Measurements from ENCODE around the gene PRPF39. TPM values are rescaled to one million over a fixed set of nuclear protein-coding genes. Genes with fewer than 3 reads are reported as not detected.
A peak's percentile ranks its signal among the peaks of the same experiment; 100 is the strongest.
"Not testable (repeated sequence)": the region's sequence is repeated elsewhere in the genome, so short reads cannot be mapped to it uniquely, and the experiment has no call there.

PRPF39 gene
- total RNA-seq, 4 donors from 2014 or later: 32.0 to 42.6 (median 34.0) TPM

DNA sequence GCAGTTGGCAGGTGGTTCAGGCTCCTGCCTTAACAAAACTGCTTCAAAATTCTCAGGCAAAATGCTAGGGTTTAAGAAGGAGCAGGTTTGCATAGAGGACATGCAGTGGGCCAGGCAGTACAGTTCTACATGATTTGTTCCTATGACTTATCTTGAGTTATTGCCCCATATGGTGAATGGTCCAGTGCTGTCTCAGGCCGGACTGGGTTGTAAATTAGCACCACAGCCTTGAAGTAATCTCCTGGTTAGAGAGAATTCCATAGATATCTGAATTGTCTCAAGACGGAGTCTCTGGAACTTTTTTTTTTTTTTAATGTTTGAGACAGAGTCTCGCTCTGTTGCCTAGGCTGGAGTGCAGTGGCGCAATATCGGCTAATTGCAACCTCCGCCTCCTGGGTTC, 11.8 kb upstream of the PRPF39 start:
- TF ChIP-seq, protein P1, sequence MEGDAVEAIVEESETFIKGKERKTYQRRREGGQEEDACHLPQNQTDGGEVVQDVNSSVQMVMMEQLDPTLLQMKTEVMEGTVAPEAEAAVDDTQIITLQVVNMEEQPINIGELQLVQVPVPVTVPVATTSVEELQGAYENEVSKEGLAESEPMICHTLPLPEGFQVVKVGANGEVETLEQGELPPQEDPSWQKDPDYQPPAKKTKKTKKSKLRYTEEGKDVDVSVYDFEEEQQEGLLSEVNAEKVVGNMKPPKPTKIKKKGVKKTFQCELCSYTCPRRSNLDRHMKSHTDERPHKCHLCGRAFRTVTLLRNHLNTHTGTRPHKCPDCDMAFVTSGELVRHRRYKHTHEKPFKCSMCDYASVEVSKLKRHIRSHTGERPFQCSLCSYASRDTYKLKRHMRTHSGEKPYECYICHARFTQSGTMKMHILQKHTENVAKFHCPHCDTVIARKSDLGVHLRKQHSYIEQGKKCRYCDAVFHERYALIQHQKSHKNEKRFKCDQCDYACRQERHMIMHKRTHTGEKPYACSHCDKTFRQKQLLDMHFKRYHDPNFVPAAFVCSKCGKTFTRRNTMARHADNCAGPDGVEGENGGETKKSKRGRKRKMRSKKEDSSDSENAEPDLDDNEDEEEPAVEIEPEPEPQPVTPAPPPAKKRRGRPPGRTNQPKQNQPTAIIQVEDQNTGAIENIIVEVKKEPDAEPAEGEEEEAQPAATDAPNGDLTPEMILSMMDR (IDR thresholded peaks at IDR 0.05): no peak
- TF ChIP-seq POLR2A (IDR thresholded peaks at IDR 0.05): no peak
- intact Hi-C loops (cut with DNase I; ENCODE audit: low total_unique reads): no loop called here
- no peak overlapping the region for H3K4me3 ChIP-seq (ENCODE audit: low read depth, poor library complexity, severe bottlenecking)
- WGBS, 2 donors: 95 to 98% methylated on average over 6 of the region's 6 CpGs
- DNase-seq (ENCODE audit: low spot score in 2 of 2): no peak

GRCh38 chr14:45073231-45073879, 10.6 kb upstream of the PRPF39 start:
- intact Hi-C loops (cut with DNase I; ENCODE audit: low total_unique reads): no loop called here
- TF ChIP-seq, protein P1 (IDR thresholded peaks at IDR 0.05): no peak
- no peak for TF ChIP-seq POLR2A (IDR thresholded peaks at IDR 0.05)
- no peak for DNase-seq (ENCODE audit: low spot score in 2 of 2)
- H3K4me3 ChIP-seq (ENCODE audit: low read depth, poor library complexity, severe bottlenecking): no peak overlapping the region
- WGBS, 2 donors: 89 to 93% methylated on average over 5 of the region's 5 CpGs

DNA sequence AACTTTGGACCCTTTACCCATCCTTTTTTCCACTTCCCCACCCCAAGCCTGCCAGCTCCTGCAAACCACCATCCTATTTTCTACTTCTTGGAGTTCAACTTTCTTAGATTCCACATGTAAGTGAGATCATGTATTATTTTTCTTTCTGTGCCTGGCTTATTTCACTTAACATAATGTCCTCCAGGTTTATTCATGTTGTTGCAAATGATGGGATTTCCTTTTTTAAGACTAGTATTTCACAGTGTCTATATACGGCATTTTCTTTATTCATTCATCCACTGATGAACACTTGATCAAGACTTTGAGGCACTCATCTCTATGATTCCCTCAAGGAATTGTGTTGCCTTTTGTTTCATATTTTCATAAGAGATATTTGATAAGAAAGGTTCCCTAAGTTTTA, 5.6 kb upstream of the PRPF39 start:
- WGBS, 2 donors: 79 to 88% methylated on average over 1 of the region's 1 CpG
- DNase-seq (ENCODE audit: low spot score in 2 of 2): no peak
- intact Hi-C loops (cut with DNase I; ENCODE audit: low total_unique reads): no loop called here
- H3K4me3 ChIP-seq (ENCODE audit: low read depth, poor library complexity, severe bottlenecking): no peak overlapping the region
- TF ChIP-seq, protein P1 (IDR thresholded peaks at IDR 0.05): no peak
- TF ChIP-seq POLR2A (IDR thresholded peaks at IDR 0.05): no peak

GRCh38 chr14:45080416-45080968, 3.4 kb upstream of the PRPF39 start:
- intact Hi-C loops (cut with DNase I; ENCODE audit: low total_unique reads); DNase-seq (ENCODE audit: low spot score in 2 of 2); H3K4me3 ChIP-seq (ENCODE audit: low read depth, poor library complexity, severe bottlenecking): not testable (repeated sequence)
- WGBS, 2 donors: 98 to 100% methylated on average over 4 to 15 of the region's 40 CpGs

DNA sequence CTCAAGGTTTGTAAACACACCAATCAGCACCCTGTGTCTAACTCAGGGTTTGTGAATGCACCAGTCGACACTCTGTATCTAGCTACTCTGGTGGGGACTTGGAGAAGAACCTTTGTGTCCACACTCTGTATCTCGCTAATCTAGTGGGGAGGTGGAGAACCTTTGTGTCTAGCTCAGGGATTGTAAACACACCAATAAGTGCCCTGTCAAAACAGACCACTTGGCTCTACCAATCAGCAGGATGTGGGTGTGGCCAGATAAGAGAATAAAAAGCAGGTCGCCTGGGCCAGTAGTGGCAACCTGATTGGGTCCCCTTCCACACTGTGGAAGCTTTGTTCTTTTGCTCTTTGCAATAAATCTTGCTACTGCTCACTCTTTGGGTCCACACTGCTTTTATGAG, 2.8 kb upstream of the PRPF39 start:
- intact Hi-C loops (cut with DNase I; ENCODE audit: low total_unique reads); DNase-seq (ENCODE audit: low spot score in 2 of 2): not testable (repeated sequence)
- WGBS, 2 donors: 93 to 97% methylated on average over 3 of the region's 3 CpGs

DNA sequence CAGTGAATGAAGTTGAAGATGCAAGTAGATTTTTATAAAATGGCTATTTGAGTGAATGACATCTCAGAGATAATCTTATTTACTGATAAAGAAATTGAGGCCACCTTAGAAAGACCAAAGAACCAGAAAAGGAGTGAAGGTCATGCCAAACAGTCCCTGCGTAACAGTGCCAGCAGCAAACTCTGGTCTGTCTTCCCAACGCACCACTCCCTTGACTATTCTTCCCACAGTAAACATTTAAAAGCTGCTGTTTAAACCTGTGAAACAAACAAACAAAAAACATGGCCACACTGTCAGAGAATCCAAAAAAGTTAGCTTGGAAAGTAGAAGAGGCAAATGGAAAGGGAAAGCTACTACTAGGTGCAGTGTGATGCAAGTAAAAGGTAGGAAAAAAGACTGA, 1.5 kb upstream of the PRPF39 start:
- no peak overlapping the region for H3K4me3 ChIP-seq (ENCODE audit: low read depth, poor library complexity, severe bottlenecking)
- TF ChIP-seq, protein P1 (IDR thresholded peaks at IDR 0.05): no peak
- TF ChIP-seq POLR2A (IDR thresholded peaks at IDR 0.05): no peak
- 69 to 77% methylated on average over 2 of the region's 2 CpGs for WGBS, 2 donors
- DNase-seq (ENCODE audit: low spot score in 2 of 2): no peak
- intact Hi-C loops (cut with DNase I; ENCODE audit: low total_unique reads): no loop called here

More for the DNA sequence above, 2.8 kb upstream of the PRPF39 start:
- H3K4me3 ChIP-seq (ENCODE audit: low read depth, poor library complexity, severe bottlenecking): not testable (repeated sequence)

GRCh38 chr14:45083617-45083975, 320 bp upstream of the PRPF39 start:
- TF ChIP-seq POLR2A (IDR thresholded peaks at IDR 0.05): no peak
- TF ChIP-seq, protein P1 (IDR thresholded peaks at IDR 0.05): no peak
- intact Hi-C loops (cut with DNase I; ENCODE audit: low total_unique reads): no loop called here
- 1 to 2% methylated on average over 7 to 8 of the region's 10 CpGs for WGBS, 2 donors

More at GRCh38 chr14:45083617-45083975, 320 bp upstream of the PRPF39 start:
- H3K4me3 ChIP-seq (ENCODE audit: low read depth, poor library complexity, severe bottlenecking): peak overlapping the region; percentile 18
- DNase-seq (ENCODE audit: low spot score in 2 of 2): no peak
